TTC549 (cell line): Measurements from ENCODE around the gene ENC1.

Experiments
- FAIRE-seq: peaks from 2 replicates; lab custom pipeline; 2012; peaks lifted over from hg19 to GRCh38; lab: Jason Lieb, UNC

ENC1 gene

DNA sequence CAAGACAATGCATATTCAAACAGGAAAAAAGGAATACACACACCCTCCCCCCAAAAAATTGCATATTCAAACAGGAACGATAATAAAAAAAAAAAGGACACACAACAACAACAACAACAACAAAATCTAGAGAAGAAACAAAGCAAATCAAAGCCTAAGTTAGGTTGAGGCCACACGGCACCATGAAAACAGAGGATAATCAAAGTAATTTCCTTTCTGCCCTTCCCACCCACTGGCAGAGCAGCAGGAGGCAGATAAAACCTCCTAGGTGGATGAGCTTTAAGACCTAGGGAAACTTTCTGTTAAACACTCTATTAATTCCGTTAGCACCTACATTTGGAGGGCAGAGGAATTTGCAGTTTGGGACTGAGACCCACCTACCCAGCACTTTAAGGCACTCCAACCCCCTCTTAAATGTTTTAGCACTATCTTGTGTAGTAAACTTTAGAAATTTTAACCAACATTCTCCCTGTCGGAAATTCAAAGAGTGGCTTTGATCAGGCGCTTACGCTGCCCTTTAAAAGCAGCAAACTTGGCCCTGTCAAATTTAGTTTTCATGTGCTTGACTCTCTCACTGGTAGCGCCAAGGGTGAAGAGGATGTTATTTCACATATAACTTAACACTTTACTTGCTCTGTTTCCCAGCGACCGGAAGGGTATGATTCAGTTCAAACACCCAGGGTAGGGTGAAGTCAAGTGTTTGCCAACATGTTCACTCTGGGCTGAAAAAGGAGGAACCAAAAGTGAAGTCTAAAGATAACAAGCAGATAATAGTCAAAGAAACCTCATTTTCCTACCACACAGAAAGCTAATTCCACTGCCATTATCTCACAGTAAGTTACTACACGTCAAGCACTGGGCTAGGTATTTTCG is 9.2 kb downstream of the ENC1 start:
- no peak for FAIRE-seq

DNA sequence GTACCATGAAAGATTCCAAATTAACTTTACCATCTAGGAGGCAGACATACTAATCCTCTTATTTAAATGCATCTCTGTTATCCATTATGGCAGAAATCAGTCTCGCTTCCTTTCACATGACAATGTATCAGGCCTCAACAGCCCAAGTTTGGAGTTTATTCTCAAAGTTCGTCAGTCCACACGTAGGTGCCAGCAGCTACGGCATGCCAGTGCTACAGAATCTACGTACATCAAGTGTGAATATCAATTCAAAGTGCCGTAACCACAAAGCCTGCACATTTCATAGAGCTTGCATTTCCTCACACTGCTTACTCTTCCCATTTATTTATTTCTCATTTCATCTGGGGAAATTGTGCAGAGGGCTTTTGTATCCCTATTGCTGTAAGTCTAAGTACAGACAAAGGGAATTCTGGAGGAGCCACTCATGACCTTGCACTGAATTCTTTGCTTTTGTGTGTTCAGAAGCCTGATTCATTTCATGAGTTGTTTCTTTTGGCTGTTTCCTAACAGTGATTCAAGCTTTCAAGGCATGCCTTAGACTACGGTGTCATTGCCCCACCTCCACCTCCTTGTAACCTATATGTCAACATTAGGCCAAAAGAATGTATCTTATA is 10.0 kb downstream of the ENC1 start:
- FAIRE-seq, result no peak

DNA sequence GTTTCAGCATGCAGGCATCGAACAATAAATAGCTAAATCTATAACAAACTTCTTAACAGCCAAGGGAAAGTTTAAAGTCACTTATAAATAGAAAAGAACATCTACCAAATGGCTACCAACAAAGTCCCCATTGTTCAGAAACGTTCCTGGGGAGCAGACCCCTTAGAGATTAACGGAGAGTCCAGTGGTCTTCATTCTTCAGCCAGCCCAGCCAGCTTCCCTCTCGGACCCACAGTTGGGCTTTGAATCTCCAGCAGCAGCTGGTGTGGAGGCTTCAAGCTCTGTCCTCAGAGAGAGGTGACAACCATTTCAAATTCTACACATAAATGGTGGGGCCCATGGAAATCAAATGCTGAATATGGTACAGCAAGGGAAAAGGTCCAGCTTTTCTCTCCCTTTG is 11.2 kb downstream of the ENC1 start:
- FAIRE-seq, result no peak

DNA sequence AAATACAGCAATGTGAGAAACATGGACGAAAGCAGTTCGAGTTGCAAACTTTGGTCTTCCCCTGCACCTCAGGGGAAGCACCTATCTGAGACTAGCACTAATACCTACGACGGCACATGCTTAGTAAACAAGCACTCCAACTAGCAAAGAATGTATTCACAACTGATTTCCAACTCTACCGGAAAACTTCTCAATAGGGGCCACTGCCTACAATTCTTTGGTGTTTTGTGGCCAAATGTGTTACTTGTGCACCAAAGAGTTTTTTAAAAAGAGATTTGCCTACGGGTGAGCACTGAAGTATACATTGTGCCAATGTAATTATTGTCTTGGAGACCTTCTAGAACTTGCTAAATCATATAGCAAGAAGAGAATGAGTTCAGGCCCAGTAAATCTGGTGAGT is 12.2 kb downstream of the ENC1 start:
- FAIRE-seq, result no peak

DNA sequence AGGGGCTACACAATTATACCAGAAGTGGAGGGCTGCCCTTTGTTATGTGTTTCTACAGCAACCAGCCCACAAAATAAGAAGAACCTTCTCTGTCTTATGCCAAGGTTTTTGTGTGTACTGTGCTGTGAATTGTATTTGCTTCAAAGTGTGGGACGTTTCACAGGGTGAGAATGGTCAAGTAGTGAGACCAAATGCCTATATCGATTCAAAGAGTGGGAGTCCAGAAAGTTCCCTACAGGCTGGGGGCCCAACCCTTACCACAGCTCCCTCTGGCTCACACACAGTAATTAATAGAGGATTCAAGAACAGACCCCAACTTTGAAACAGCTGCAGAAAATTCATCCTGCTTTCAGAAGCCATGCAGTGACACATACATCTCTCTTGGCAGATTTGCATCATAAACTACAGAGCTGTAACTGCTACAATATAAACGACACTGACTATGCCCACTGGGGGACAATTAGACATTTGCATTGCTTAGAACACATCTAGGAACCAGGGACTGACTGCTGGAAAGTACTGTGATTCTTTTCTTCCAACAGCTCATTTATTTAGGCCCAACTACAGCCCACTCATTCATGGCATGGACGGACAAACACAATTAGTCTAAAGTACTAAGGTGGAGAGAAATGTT is 12.8 kb downstream of the ENC1 start:
- no peak for FAIRE-seq

DNA sequence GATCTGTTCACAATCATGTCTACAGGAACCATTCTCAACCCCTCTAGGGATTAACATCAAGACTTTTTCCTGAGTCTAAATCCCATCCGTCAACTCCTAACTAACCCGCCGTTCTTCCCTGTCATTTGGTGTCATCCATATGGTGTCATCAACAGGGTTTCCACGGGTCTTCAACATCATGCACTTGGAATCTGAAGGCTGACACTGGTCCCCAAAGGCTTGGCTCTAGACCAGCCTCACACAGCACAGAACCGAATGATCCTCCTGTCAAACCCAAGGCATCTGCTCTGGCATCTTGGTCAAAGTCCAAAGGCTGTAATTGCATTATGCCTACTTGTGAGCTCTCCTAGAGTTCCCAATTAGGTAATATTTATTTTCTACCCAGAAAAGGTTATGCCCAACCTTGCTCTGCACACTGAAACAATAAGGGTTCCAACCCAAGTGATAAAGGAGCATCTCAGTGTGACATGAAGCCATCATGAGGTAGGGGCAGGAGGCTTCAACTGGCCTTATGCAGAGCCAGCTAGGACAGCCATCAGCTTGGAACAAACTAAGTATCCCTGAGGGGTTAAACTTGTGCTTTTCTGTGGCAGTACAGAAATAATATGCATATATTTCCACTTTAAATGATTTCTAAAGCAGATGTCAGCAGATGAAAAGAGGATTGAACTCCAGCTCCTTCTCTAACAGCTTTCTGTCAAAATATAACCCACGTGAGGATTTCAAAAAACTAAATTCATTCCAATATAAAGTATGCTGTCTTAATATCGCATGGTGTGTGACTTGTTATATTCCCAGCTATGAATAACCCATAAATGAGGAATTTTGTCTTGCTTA is 13.9 kb downstream of the ENC1 start:
- no peak for FAIRE-seq

DNA sequence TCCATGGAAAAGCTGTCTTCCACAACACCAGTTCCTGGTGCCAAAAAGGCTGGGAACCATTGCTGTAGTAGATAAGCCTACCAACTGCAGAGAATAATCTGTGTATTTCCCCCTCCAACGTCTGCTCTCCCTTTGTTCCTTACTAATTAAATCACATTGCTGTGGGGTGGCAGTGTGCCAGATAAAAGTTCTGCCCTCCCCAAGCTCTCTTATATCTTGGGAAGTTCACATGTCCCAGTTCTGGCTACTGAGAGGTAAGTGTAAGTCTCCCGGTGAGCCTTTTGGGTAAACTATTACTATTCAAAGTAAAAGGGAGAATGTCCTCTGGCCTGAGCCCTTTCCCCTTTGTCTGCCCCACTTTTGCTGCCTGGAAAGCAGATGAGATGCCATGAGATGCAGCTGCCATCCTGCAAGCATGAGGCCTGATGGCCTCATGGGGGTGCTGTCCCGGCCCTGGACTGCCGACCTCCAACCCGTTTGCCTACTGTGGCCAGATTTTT is 14.7 kb downstream of the ENC1 start:
- FAIRE-seq, result no peak

DNA sequence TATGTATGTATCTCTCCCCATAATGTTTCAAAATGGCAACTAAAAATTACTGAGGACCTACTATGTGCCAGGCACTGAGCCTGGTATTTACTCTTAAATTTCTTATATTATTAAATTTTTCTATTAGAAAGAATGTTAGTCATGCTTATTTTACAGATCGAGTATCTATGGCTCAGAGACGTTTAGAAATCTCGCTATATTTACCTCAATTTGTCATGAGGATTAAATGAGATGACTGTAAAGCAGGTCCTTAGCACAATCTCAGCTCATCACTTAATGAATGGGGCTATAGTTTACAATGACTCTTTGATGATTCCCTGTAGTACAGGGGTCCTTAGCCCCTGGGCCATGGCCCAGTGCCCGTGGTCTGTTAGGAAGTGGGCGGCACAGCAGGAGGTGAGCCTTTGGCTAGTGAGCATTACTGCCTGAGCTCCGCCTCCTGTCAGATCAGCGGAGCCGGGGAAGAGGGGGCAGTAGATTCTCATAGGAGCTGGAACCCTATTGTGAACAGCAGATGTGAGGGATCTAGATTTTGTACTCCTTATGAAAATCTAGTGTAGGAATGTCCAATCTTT is 15.5 kb downstream of the ENC1 start:
- FAIRE-seq, result no peak

DNA sequence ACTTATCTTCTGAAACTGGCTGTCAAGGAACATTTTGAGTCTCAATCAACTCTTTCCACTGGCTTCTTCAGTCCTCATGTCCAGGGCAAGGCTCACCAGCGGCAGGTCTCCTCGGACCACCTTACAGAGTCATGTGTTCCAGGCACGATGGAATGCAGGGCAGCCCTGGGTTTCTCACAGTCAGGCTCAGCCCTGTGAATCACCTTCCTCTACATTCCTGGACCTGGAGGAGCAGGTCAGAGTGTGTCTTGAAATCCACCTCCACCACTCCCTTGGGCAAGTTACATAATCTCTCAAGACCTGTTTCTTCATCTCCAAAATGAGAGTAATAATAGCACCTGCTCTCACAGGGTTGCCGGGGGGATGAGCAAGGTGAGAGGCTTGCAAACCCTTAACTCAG is 16.0 kb downstream of the ENC1 start:
- FAIRE-seq, result no peak

DNA sequence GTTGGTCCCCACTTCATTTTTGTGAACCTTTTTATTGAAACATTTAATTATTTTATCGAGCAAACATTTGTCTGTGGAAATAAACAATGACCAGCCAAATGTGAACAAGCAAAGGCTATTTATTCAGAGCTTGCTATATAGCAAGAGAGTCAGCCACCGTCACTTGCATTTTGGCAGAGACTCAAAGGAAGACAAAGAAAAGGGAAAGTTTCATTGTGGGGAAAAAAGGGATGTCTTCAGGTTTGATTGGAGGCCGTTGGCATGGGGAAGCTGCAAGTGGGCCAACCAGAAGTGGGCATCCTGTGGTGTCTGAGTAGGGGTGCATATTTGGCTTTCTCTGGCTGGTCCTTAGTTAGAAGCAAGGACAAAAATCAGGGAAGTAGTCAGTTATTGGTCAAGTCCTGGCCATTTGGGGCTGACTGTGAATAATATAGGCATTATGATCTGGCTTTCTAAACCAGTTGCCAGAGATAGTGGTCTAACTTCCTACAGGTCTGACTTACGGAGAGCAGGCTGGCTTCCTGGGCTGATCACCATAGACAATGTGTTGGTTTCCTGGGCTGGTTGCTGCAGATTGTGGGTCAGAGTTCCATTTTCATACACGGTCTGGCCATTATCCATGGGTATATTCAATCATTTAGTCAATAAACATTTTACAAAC is 16.6 kb downstream of the ENC1 start:
- FAIRE-seq, result no peak

DNA sequence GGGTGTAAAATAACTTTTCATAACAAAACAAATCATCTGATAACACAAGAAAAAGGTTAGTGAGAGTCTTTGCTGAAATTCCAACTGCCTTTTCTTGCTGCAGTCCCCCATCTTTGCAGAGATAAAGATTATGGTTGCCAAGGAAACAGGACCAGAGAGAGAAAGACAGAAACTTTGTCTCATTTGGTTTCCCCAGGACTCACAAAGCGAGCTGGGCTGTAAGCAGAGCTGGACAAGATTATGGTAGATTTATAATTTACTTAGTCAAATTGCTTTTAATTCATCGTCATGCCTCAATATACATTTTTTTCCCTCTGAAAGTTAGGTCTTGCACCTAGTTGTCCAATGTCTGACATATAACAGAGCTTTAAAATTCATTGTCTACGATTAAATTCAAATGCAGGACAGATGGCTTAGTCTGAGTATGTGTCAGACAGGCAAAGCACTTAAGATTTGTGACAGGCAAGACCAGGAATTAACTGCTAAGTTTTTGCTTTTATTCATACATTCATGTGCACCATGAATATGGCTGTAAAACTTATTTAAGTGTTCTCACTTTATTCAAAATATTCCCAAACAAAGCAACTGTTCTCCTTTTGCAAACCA is 17.4 kb downstream of the ENC1 start:
- FAIRE-seq, result no peak

DNA sequence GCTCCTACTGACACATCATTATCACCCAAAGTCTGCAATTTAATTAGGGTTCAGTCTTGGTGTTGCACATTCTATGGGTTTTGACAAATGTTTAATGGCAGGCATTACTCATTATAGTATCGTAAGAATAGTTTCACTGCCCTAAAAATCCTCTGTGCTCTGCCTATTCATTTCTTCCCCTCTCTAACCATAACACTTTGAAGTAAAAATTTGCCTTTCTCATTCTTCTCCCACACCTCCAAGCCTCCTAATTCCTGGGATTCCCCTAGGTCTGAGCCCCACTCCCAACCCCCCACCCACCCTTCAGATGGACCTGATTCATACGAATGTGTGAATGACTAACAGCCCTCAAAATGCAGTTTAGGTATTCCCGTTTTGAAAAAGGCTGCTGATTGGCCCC is 18.4 kb downstream of the ENC1 start:
- no peak for FAIRE-seq

DNA sequence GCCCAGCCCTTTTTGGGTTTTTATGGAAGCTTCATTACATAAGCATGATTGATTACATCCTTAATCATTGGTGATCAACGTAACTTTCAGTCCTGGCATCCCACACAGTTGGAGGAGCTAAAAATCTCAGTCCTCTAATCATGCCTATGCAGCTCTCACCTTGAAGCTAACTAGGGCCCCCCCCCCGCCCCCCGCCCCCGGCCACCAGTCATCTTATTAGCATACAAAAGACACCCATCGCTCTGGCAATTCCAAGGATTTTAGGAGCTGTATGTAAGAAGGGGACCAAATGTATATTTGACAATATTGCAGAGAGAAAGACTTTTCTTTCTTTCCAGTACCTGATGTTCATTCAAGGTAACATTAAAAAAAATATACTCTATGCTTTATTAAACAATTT is 19.0 kb downstream of the ENC1 start:
- no peak for FAIRE-seq

DNA sequence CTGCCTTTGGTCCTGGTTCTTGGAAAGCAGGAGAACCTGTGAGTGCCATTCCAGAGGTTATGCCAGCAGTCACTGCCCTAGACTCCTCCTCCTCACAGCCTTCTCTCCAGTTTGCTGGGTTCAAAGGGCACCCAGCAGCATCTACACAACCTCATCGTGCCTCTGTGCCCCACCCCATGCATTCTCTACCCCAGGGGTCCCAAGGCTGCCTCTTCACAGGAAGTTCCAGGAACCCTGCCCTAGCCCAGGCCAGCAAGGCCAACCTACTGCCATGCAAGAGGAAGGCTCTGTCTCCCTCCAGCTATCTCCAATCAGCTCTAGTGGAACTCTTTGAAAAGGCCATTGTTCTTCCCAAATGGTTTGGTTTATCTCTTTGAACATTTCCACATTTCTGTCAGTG is 21.2 kb downstream of the ENC1 start:
- no peak for FAIRE-seq

DNA sequence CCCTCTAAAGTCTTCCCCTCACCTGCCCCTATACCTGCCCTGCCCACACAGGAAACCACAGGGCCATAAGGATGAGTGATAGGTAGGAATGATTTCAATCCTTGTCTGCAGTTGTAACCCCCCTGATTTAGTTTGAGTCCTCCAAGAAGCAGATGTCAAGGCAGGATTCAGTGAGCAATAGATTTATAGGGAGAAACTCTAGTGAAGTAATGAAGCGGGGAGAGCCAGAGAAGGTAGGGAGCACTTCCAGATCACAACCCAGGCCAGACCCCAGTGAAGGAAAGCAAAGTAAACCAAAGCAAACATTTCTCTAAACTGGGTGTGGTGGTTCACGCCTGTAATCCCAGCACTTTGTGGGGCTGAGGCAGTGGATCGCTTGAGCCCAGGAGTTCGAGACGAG is 22.4 kb downstream of the ENC1 start:
- no peak for FAIRE-seq

DNA sequence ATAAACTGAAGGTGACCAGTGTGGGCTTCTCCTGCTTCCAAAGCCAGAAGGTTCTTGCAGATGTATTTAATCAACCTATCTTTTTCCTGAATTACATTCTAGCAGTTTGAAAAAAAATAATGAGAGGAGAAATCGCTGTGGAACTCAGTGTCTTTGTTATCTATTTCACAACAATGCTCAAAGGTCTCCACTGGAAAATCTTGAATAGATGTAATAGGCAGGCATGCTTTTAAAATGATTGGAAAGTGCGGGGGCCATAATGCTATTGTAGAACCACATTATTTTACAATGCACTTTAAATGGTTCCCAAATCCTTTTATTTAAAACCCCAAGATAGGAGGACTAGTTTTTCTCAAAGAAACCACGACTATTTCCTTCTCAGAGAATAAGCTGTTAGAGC is 23.3 kb downstream of the ENC1 start:
- FAIRE-seq, result no peak

DNA sequence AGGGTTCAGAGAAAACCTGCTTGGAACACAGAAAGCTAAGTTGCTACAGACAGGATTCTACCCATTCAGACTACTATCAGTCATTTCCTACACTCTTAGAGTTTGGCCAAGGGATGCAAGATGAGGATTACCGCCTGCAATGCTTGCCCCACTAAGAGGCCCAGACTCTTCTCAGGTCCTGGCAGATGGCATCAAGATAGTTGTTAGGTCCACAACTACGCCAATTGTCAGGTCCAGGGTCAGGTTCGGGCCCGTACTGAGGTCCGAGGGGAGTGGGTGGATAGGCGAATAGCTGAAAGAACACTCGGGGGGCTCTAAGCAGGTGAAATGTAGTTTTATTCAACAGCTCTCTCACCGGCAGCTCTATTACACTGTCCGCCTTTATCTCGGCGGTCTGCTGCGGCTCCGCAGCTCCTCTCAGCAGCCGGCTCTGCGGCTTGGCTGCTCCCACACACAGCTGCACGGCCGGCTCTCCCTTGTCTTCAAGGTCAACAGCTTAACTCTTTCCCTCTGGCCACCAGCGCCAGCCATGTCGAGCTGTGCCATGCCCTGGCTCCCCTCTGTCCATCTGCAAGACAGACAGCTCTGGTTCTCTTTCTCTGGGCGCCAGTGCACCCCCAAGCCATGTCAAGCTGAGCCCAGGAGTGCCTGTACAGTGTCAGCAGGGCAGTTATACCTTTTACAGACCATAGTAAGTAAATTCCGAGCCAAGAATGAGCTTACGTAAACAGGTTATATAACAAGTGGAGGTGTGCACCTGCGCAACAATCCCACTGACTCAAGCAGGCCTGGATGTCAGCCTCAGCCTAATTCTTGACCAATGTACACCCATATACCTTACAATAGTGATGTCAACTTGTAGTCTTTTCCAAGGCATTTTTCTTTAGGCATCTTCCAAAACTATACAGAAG is 24.0 kb downstream of the ENC1 start:
- no peak for FAIRE-seq

DNA sequence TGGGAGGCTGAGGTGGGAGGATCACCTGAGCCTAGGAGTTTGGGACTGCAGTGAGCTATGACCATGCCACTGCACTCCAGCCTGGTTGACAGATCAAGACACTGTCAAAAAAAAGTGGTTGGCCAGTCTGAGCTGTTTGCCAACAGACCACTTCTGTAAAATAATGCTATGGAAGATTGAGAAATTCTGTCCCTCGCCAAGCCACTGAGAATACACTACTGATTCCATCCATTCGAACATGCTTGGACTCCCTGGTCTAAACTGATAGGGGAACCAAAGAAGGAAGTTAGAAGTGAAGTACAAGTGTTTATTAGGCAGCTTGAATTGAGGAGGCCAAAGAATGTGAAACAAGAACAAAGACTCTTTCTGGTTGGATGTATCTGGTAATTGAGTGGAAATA is 27.2 kb downstream of the ENC1 start:
- no peak for FAIRE-seq

DNA sequence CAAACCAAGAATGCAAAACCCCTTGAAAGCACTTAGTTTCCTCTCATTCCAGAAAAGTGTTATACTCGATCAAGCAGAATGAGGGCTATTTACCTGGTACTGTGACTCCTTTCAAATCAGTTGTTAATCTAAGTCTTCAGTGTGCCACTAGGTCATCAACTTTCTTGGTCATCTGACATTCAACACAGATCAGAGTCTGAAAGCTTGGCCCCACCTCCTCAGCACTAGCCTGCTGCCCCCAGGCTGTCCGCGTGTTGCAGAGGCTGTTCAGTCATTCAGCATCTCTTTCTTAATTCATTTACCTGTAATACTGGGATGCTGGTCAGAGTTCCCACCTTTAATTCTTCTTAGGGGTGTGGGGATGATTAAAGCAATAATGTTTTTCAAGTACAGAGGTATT is 28.5 kb downstream of the ENC1 start:
- FAIRE-seq, result no peak
